H9 (cell line): ENCODE results near the gene PBX1. TPM values are rescaled to one million over a fixed set of nuclear protein-coding genes. Genes with fewer than 3 reads are reported as not detected.
A peak's percentile ranks its signal among the peaks of the same experiment; 100 is the strongest.

Experiments
- DNase-seq: peaks from one replicate; pipeline ENCODE4 v3.0.0-alpha.2; 2017
- H2AFZ ChIP-seq: one replicate; pipeline ENCODE4 v1.6.1; 2013; ENCODE audit warnings: mild to moderate bottlenecking, low read length, control low read depth, moderate library complexity
- H2AK5ac ChIP-seq: 2 replicates; pipeline ENCODE4 v1.6.1; 2013; ENCODE audit warnings: low read length, control low read depth, mixed read lengths; ENCODE audit not compliant: insufficient read length
- H2BK120ac ChIP-seq: one replicate; pipeline ENCODE4 v1.6.1; 2013; ENCODE audit warnings: low read depth, mild to moderate bottlenecking, low read length, control low read depth, inconsistent platforms; ENCODE audit not compliant: poor library complexity, severe bottlenecking
- H2BK12ac ChIP-seq: 2 replicates; pipeline ENCODE4 v1.6.1; 2013; ENCODE audit warnings: low read length, control low read depth, mixed read lengths, low read depth; ENCODE audit not compliant: insufficient read length
- H2BK15ac ChIP-seq: 2 replicates; pipeline ENCODE4 v1.6.1; 2013; ENCODE audit warnings: low read depth, low read length, control low read depth
- H2BK20ac ChIP-seq: one replicate; pipeline ENCODE4 v1.6.1; 2013; ENCODE audit warnings: low read depth, mild to moderate bottlenecking, low read length, control low read depth, inconsistent platforms; ENCODE audit not compliant: poor library complexity, severe bottlenecking
- H2BK5ac ChIP-seq: 2 replicates; pipeline ENCODE4 v1.6.1; 2013; ENCODE audit warnings: low read length, control low read depth, mixed read lengths; ENCODE audit not compliant: insufficient read length
- H3K14ac ChIP-seq: 2 replicates; pipeline ENCODE4 v1.6.1; 2013; ENCODE audit warnings: low read length, control low read depth; ENCODE audit not compliant: insufficient read depth
- H3K18ac ChIP-seq: 2 replicates; pipeline ENCODE4 v1.6.1; 2013; ENCODE audit warnings: low read depth, mild to moderate bottlenecking, mixed read lengths, low read length, control low read depth; ENCODE audit not compliant: insufficient read length
- H3K23ac ChIP-seq: 2 replicates; pipeline ENCODE4 v1.6.1; 2013; ENCODE audit warnings: low read length, control low read depth, mixed read lengths, low read depth; ENCODE audit not compliant: insufficient read length
- H3K23me2 ChIP-seq: 2 replicates; pipeline ENCODE4 v1.6.1; 2013; ENCODE audit warnings: low read depth, mild to moderate bottlenecking, mixed read lengths, low read length, control low read depth; ENCODE audit not compliant: insufficient read length, poor library complexity, severe bottlenecking
- H3K27ac ChIP-seq: 2 replicates; pipeline ENCODE4 v1.5.1; 2013; ENCODE audit warnings: low read length, control low read depth, mixed read lengths, low read depth; ENCODE audit not compliant: insufficient read length
- H3K27me3 ChIP-seq: 2 replicates; pipeline ENCODE4 v1.6.1; 2013; ENCODE audit warnings: low read length, control low read depth, inconsistent platforms; ENCODE audit not compliant: insufficient read depth
- H3K4ac ChIP-seq: 2 replicates; pipeline ENCODE4 v1.6.1; 2013; ENCODE audit warnings: low read depth, mild to moderate bottlenecking, control low read depth, inconsistent platforms, low read length, moderate library complexity
- H3K4me1 ChIP-seq: 2 replicates; pipeline ENCODE4 v1.6.1; 2013; ENCODE audit warnings: low read length, control low read depth, inconsistent platforms; ENCODE audit not compliant: insufficient read depth
- H3K4me2 ChIP-seq: 2 replicates; pipeline ENCODE4 v1.6.1; 2013; ENCODE audit warnings: low read length, control low read depth, mixed read lengths; ENCODE audit not compliant: insufficient read length, insufficient read depth
- H3K56ac ChIP-seq: 2 replicates; pipeline ENCODE4 v1.6.1; 2013; ENCODE audit warnings: low read depth, mild to moderate bottlenecking, mixed read lengths, low read length, control low read depth; ENCODE audit not compliant: insufficient read length
- H3K79me1 ChIP-seq: 2 replicates; pipeline ENCODE4 v1.6.1; 2013; ENCODE audit warnings: low read depth, mild to moderate bottlenecking, moderate library complexity, low read length, control low read depth, inconsistent platforms; ENCODE audit not compliant: insufficient read depth, poor library complexity, severe bottlenecking
- H3K79me2 ChIP-seq: 2 replicates; pipeline ENCODE4 v1.6.1; 2013; ENCODE audit warnings: low read length, control low read depth, inconsistent platforms; ENCODE audit not compliant: insufficient read depth
- H3K9ac ChIP-seq: 2 replicates; pipeline ENCODE4 v1.6.1; 2013; ENCODE audit warnings: low read length, control low read depth, mixed read lengths; ENCODE audit not compliant: insufficient read length; ENCODE audit errors: extremely low read depth
- H3K9me3 ChIP-seq: one replicate; pipeline ENCODE4 v1.6.1; 2013; ENCODE audit warnings: low read depth, low read length, inconsistent platforms; ENCODE audit not compliant: control insufficient read depth
- H3T11ph ChIP-seq: one replicate; pipeline ENCODE4 v1.6.1; 2013; ENCODE audit warnings: mild to moderate bottlenecking, low read length, control low read depth, inconsistent platforms
- H4K20me1 ChIP-seq: one replicate; pipeline ENCODE4 v1.6.1; 2013; ENCODE audit not compliant: control insufficient read depth, insufficient read length, insufficient read depth
- H4K5ac ChIP-seq: 2 replicates; pipeline ENCODE4 v1.6.1; 2013; ENCODE audit warnings: low read depth, mild to moderate bottlenecking, mixed read lengths, low read length, control low read depth; ENCODE audit not compliant: insufficient read length
- H4K8ac ChIP-seq: replicated peaks from 2 replicates; pipeline ENCODE4 v1.6.1; 2013; ENCODE audit warnings: low read length, control low read depth, mixed read lengths, low read depth; ENCODE audit not compliant: insufficient read length
- H4K91ac ChIP-seq: 2 replicates; pipeline ENCODE4 v1.6.1; 2013; ENCODE audit warnings: low read depth, mild to moderate bottlenecking, moderate library complexity, mixed read lengths, low read length, control low read depth; ENCODE audit not compliant: insufficient read length
- H3K27ac Mint-ChIP-seq, 3 experiments: 2 replicates in 2 of 3; 3 replicates in 1 of 3; pipeline ENCODE4 v1.8.0; 2020 to 2021; ENCODE audit warnings: mixed read lengths in 3 of 3, mild to moderate bottlenecking in 1 of 3, moderate library complexity in 1 of 3
- H3K27me3 Mint-ChIP-seq: 2 replicates; pipeline ENCODE4 v1.8.0; 2021; ENCODE audit warnings: low read depth, mild to moderate bottlenecking, moderate library complexity, mixed read lengths
- H3K36me3 Mint-ChIP-seq, 3 experiments: 2 replicates in 2 of 3; 3 replicates in 1 of 3; pipeline ENCODE4 v1.8.0; 2020 to 2021; ENCODE audit warnings: low read depth in 3 of 3, mixed read lengths in 3 of 3; ENCODE audit not compliant: insufficient read depth in 1 of 3
- H3K4me1 Mint-ChIP-seq, 2 experiments: 2 replicates each; pipeline ENCODE4 v1.8.0; 2020; ENCODE audit warnings: mixed read lengths in 2 of 2
- H3K4me3 Mint-ChIP-seq, 2 experiments: 2 replicates in 1 of 2; 3 replicates in 1 of 2; pipeline ENCODE4 v1.8.0; 2020 to 2021; ENCODE audit warnings: mild to moderate bottlenecking in 2 of 2, mixed read lengths in 2 of 2, moderate library complexity in 1 of 2
- H3K9me3 Mint-ChIP-seq, 2 experiments: 2 replicates in 1 of 2; 3 replicates in 1 of 2; pipeline ENCODE4 v1.8.0; 2020; ENCODE audit warnings: mild to moderate bottlenecking in 2 of 2, mixed read lengths in 2 of 2, moderate library complexity in 1 of 2
- CTCF ChIP-seq: fragments of 200-600 bp; sonication (generic); conservative IDR thresholded peaks from 3 replicates; pipeline ENCODE4 v1.8.0; 2021; ENCODE audit warnings: antibody characterized with exemption, mild to moderate bottlenecking
- WGBS: extraction: QIAGEN DNeasy Blood & Tissue Kit; methylation state at CpG from one replicate; pipeline ENCODE4 v1.1.7; 2013; ENCODE audit warnings: missing lambda C conversion rate, low lambda C conversion rate, mixed read lengths; ENCODE audit not compliant: insufficient read length; ENCODE audit errors: extremely low coverage; 5-methylcytosine and 5-hydroxymethylcytosine counted together
- total RNA-seq: library from RNA; stranded (reverse); gene quantifications from 2 replicates; pipeline ENCODE4 v1.2.1, GENCODE V29; 2021

Gene PBX1
- total RNA-seq, 1 experiment from 2014 or later = 142 TPM

GRCh38 chr1:164787834-164788231 lies 228.8 kb downstream of the PBX1 start:
- no peaks in the 10 kb centered on the region for H3K9me3 Mint-ChIP-seq
- H2BK5ac ChIP-seq = no peak overlapping the region
- no CpG with 5 or more reads among the region's 8 CpGs for WGBS
- no peaks in the 10 kb centered on the region for H3K27me3 Mint-ChIP-seq
- no peak overlapping the region for H2AFZ ChIP-seq
- no peak overlapping the region for H4K8ac ChIP-seq
- H3K27ac Mint-ChIP-seq = peak overlapping the region; percentile 97 to 98 (median 97); a peak in 6 of 7 replicates
- no peaks in the 10 kb centered on the region for H4K20me1 ChIP-seq
- no peak overlapping the region for H3K27ac ChIP-seq
- no peak overlapping the region for H4K91ac ChIP-seq
- no peaks in the 10 kb centered on the region for H3K27me3 ChIP-seq
- no peak overlapping the region for H2BK20ac ChIP-seq
- no peak overlapping the region for H3K9ac ChIP-seq
- no peaks in the 10 kb centered on the region for H3K23me2 ChIP-seq
- no peak overlapping the region for H2AK5ac ChIP-seq
- no peak for TF ChIP-seq CTCF
- H4K5ac ChIP-seq = no peak overlapping the region
- peaks cover 10 to 16% (median 15%) of the 10 kb centered on the region in 3 experiments; a peak in 6 of 7 replicates for H3K36me3 Mint-ChIP-seq
- DNase-seq = no peak
- peaks cover 5% of the 10 kb centered on the region for H3K79me1 ChIP-seq
- peak overlapping the region; percentile 27 to 29; a peak in 2 of 5 replicates for H3K4me3 Mint-ChIP-seq
- no peak overlapping the region for H2BK120ac ChIP-seq
- no peaks in the 10 kb centered on the region for H3K9me3 ChIP-seq
- H3K56ac ChIP-seq = no peak overlapping the region
- peaks cover 2% of the 10 kb centered on the region; the same call in 1 of the 2 replicates for H3K4me1 ChIP-seq
- H3K79me2 ChIP-seq = peaks cover 4% of the 10 kb centered on the region; the same call in 1 of the 2 replicates
- peaks cover 57% of the 10 kb centered on the region in 2 experiments for H3K4me1 Mint-ChIP-seq
- H3K14ac ChIP-seq = no peak overlapping the region
- no peak overlapping the region for H2BK15ac ChIP-seq
- no peak overlapping the region for H3T11ph ChIP-seq
- no peak overlapping the region for H3K4me2 ChIP-seq
- no peak overlapping the region for H3K4ac ChIP-seq
- H3K18ac ChIP-seq = no peak overlapping the region
- H2BK12ac ChIP-seq = no peak overlapping the region
- no peak overlapping the region for H3K23ac ChIP-seq
